Ovary (tissue), 10 donors: ENCODE measurements around the gene OTC. TPM values are rescaled to one million over a fixed set of nuclear protein-coding genes. Genes with fewer than 3 reads are reported as not detected.

Source experiments
- DNase-seq, 5 donors: peaks; one replicate each; pipeline ENCODE4 v3.0.0-alpha.2; 2019 to 2020
- H3K27ac ChIP-seq, 2 donors: fragments of 200-600 bp; one replicate each; pipeline versions ENCODE4 v1.5.1 to v1.8.0; 2019 to 2022
- H3K27me3 ChIP-seq: fragments of 200-600 bp; one replicate; pipeline ENCODE4 v1.8.0; 2022
- H3K36me3 ChIP-seq: fragments of 200-600 bp; sonication (generic); one replicate; pipeline ENCODE4 v1.5.1; 2019
- H3K4me1 ChIP-seq: one replicate; pipeline ENCODE4 v1.8.1; 2013; ENCODE audit warnings: mild to moderate bottlenecking, moderate library complexity; ENCODE audit not compliant: insufficient read depth
- H3K4me3 ChIP-seq: fragments of 200-600 bp; sonication (generic); one replicate; pipeline ENCODE4 v1.5.1; 2017
- H3K9me3 ChIP-seq, 2 donors: fragments of 200-600 bp in 1 of 2; sonication (generic) in 1 of 2; one replicate each; pipeline versions ENCODE4 v1.5.1 to v1.8.1; 2013 to 2019; ENCODE audit warnings: mild to moderate bottlenecking in 1 of 2, moderate library complexity in 1 of 2
- CTCF ChIP-seq, 3 donors: fragments of 450-650 bp in 2 of 3; fragments of 200-600 bp in 1 of 3; IDR thresholded peaks; one replicate each; pipeline versions ENCODE4 v1.5.1 to v1.8.0; 2016 to 2022; ENCODE audit warnings: antibody characterized with exemption in 3 of 3, mild to moderate bottlenecking in 1 of 3
- EP300 ChIP-seq: sonication (generic); formaldehyde crosslinking; IDR thresholded peaks from one replicate; pipeline ENCODE4 v1.6.1; 2017; ENCODE audit warnings: antibody characterized with exemption
- POLR2A ChIP-seq: fragments of 450-650 bp; IDR thresholded peaks from one replicate; pipeline ENCODE4 v1.6.1; 2017; ENCODE audit warnings: antibody characterized with exemption, mild to moderate bottlenecking, moderate library complexity
- WGBS, 3 donors: extraction: QIAGEN DNeasy Blood & Tissue Kit in 1 of 3; methylation state at CpG; one replicate each; pipeline versions ENCODE4 v1.1.5 to v1.1.7; 2013 to 2017; 5-methylcytosine and 5-hydroxymethylcytosine counted together
- intact Hi-C, 4 donors: fragments of 100-400 bp; cut with DNase I; formaldehyde crosslinking; loops; one replicate each; pipeline versions ENCODE4 v1.11.0 to v1.15.1; 2022 to 2023
- long read RNA-seq, 3 donors: library from polyadenylated mRNA in 2 of 3; unstranded in 2 of 3; transcript quantifications; one replicate each; pipeline ENCODE4 v2.0.0 and lab custom pipeline, GENCODE V29; 2021 to 2026
- polyA plus RNA-seq, 2 donors: library from polyadenylated mRNA; stranded (reverse); fragments of 200-250 nt in 1 of 2; fragments of 350-450 nt in 1 of 2; fragmentation: Illumina TruSeq in 1 of 2; extraction: RNeasy Lipid Tissue Mini Kit (QIAGEN cat#74804) in 1 of 2; gene quantifications; one replicate each; pipeline ENCODE4 v1.2.3, GENCODE V29; 2013 to 2014
- total RNA-seq, 7 donors: library from RNA; depleted of rRNA in 2 of 7; stranded (reverse); fragments of >200 nt in 2 of 7; fragmentation: NEBNext Ultra II Directional in 3 of 7; extraction: Animal tissue kit (Norgen Biotek cat#: 25700) in 3 of 7; gene quantifications; one replicate each; pipeline versions ENCODE4 v1.1.0 to v1.2.4, GENCODE V29; 2016 to 2023
- donor health status: DM: no; HTN: no; CAD: no; lungs with moderate emphysema.
- donor health status: DM: no; HTN: no; CAD: no.
- donor health status: Bipolar disorder and iron deficiency.
- donor health status: DM: yes; HTN: yes; CAD: no.
- donor health status: DM: no; HTN: no; CAD: no.
- donor health status: DM: yes; HTN: yes; CAD: no.

The OTC gene
- under 1 TPM in 3 of 7 donors, not detected in 4; 0.18 to 0.34 (median 0.28) TPM for total RNA-seq
- 1 to 10 TPM in 1 of 2 donors, under 1 TPM in 1; 0.46 to 2.2 TPM for polyA plus RNA-seq
- long read RNA-seq, donor 1, result 0 reads
- long read RNA-seq, donor 2, result 0 reads
- long read RNA-seq, donor 3, result 0 reads

DNA sequence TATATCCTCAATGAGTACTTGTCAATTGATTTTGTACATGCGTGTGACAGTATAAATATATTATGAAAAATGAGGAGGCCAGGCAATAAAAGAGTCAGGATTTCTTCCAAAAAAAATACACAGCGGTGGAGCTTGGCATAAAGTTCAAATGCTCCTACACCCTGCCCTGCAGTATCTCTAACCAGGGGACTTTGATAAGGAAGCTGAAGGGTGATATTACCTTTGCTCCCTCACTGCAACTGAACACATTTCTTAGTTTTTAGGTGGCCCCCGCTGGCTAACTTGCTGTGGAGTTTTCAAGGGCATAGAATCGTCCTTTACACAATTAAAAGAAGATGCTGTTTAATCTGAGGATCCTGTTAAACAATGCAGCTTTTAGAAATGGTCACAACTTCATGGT is at the start of gene OTC:
Gene OTC (plus strand): TSS at position 243 of the 400 bp plus-strand sequence. CDS start 93 bp downstream, at position 336.
- 61 to 75% (median 66%) methylated on average over 4 of the region's 4 CpGs for WGBS, 3 donors
- no peaks in the 10 kb centered on the region for H3K27me3 ChIP-seq
- no peaks in the 10 kb centered on the region for H3K9me3 ChIP-seq

DNA sequence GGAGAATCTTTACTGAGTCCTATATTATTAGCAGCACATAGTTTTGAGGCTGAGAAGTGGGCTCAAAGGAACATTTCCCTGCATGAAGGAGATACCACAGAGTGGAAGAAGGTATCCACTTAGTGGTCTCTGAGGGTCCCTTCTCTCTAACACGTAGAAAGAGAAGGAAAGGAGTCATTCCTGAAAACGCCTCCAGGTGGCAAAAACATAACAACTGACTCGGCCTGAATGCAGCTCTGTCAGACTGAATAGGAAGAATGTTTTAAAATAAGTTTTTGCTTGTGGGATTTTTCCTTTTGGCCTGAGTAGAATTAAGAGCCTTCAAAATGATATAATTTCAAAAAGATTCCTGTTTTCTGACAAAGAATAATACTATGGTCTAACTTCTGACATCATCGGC is 48.4 kb upstream of the OTC start:
- no peak overlapping the region for H3K4me3 ChIP-seq
- no peaks in the 10 kb centered on the region for H3K4me1 ChIP-seq
- intact Hi-C loops, result no loop called here
- no peak for TF ChIP-seq CTCF (IDR thresholded peaks at IDR 0.05)
- TF ChIP-seq POLR2A, result no peak
- H3K27ac ChIP-seq, result no peak overlapping the region
- DNase-seq, result no peak
- 27 to 32% (median 30%) methylated on average over 4 of the region's 4 CpGs for WGBS, 3 donors
- no peaks in the 10 kb centered on the region for H3K27me3 ChIP-seq
- H3K36me3 ChIP-seq, result no peaks in the 10 kb centered on the region
- no peaks in the 10 kb centered on the region for H3K9me3 ChIP-seq

More for the DNA sequence above, at the start of gene OTC:
- H3K4me1 ChIP-seq, result no peaks in the 10 kb centered on the region
- intact Hi-C loops, result no loop called here
- no peak within 1 kb of the TSS for H3K4me3 ChIP-seq
- no peak for TF ChIP-seq CTCF (IDR thresholded peaks at IDR 0.05)
- no peak for TF ChIP-seq EP300
- TF ChIP-seq POLR2A, result no peak
- no peak for DNase-seq
- H3K36me3 ChIP-seq, result no peaks in the 10 kb centered on the region
- H3K27ac ChIP-seq, result no peak within 1 kb of the TSS

DNA sequence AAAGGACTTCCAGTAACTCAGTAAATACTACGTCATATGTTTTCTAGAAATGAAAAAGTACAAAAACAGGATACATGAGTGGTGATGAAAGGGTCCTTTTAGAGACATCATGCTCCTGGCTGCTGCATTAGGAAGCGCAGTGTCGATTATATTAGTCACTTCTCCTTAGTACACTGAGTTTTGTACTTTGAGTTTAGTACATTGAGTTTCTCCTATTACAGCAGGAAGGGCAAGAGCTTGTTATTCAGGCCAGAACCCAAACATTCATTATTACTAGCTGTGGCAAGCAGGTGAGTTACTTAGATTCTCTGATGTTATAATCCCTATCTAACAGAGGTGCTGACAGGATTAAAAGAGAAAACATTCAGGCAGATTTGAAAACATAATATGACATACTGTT is 46.4 kb upstream of the OTC start:
- WGBS, 3 donors, result 56 to 62% (median 61%) methylated on average over 3 of the region's 3 CpGs
- no peak overlapping the region for H3K27ac ChIP-seq
- no peaks in the 10 kb centered on the region for H3K9me3 ChIP-seq
- H3K27me3 ChIP-seq, result no peaks in the 10 kb centered on the region
- H3K4me1 ChIP-seq, result no peaks in the 10 kb centered on the region
- intact Hi-C loops, result no loop called here
- no peaks in the 10 kb centered on the region for H3K36me3 ChIP-seq
- no peak for DNase-seq
- no peak overlapping the region for H3K4me3 ChIP-seq
- TF ChIP-seq EP300, result no peak
- no peak for TF ChIP-seq POLR2A
- TF ChIP-seq CTCF (IDR thresholded peaks at IDR 0.05), result no peak

- 64 to 79% (median 72%) methylated on average over 2 of the region's 2 CpGs for WGBS, 3 donors
- intact Hi-C loops, result no loop called here
Measured at GRCh38 chrX:38311743-38312142, 40.7 kb upstream of the OTC start.

More at GRCh38 chrX:38311743-38312142, 40.7 kb upstream of the OTC start:
- Histone ChIP-seq H3K4me1 (no peaks in the 10 kb centered on the region), H3K27me3 (no peaks in the 10 kb centered on the region), H3K4me3 (no peak overlapping the region), H3K27ac (no peak overlapping the region), H3K9me3 (no peaks in the 10 kb centered on the region), H3K36me3 (no peaks in the 10 kb centered on the region)
- TF ChIP-seq CTCF (IDR thresholded peaks at IDR 0.05) (no peak), POLR2A (no peak), EP300 (no peak)
- DNase-seq, result no peak
